Neural progenitor cell (in vitro differentiated cells): ENCODE measurements around the gene ABL2. TPM values are rescaled to one million over a fixed set of nuclear protein-coding genes. Genes with fewer than 3 reads are reported as not detected.

Experiments used
- DNase-seq: peaks from one replicate; pipeline ENCODE4 v3.0.0-alpha.2; 2016; ENCODE audit warnings: low spot score
- H2AFZ ChIP-seq: fragments of 200-600 bp; sonication (generic); replicated peaks from 2 replicates; pipeline ENCODE4 v1.6.1; 2016; ENCODE audit warnings: antibody characterized with exemption
- H3F3A ChIP-seq: fragments of 200-600 bp; sonication (generic); 2 replicates; pipeline ENCODE4 v1.6.1; 2016; ENCODE audit warnings: antibody characterized with exemption, low read depth
- H3K27ac ChIP-seq: fragments of 200-600 bp; sonication (generic); 2 replicates; pipeline ENCODE4 v1.5.1; 2016; ENCODE audit warnings: mild to moderate bottlenecking
- H3K27me3 ChIP-seq: fragments of 200-600 bp; sonication (generic); 2 replicates; pipeline ENCODE4 v1.6.1; 2016; ENCODE audit warnings: mild to moderate bottlenecking, moderate library complexity
- H3K36me3 ChIP-seq: fragments of 200-600 bp; sonication (generic); 2 replicates; pipeline ENCODE4 v1.5.1; 2016
- H3K4me1 ChIP-seq: fragments of 200-600 bp; sonication (generic); 2 replicates; pipeline ENCODE4 v1.6.1; 2016; ENCODE audit warnings: mixed run types
- H3K4me2 ChIP-seq: fragments of 200-600 bp; sonication (generic); 2 replicates; pipeline ENCODE4 v1.6.1; 2016
- H3K4me3 ChIP-seq: fragments of 200-600 bp; sonication (generic); 2 replicates; pipeline ENCODE4 v1.5.1; 2016
- H3K79me2 ChIP-seq: fragments of 200-600 bp; sonication (generic); 2 replicates; pipeline ENCODE4 v1.6.1; 2016; ENCODE audit warnings: low read depth
- H3K9ac ChIP-seq: fragments of 200-600 bp; sonication (generic); 2 replicates; pipeline ENCODE4 v1.6.1; 2016
- H3K9me3 ChIP-seq: fragments of 200-600 bp; sonication (generic); 2 replicates; pipeline ENCODE4 v1.5.1; 2016; ENCODE audit warnings: low read depth
- H4K20me1 ChIP-seq: fragments of 200-600 bp; sonication (generic); 2 replicates; pipeline ENCODE4 v1.6.1; 2016; ENCODE audit warnings: low read depth
- H3K27ac Mint-ChIP-seq: 3 replicates; pipeline ENCODE4 v1.8.0; 2021; ENCODE audit warnings: mixed read lengths
- H3K27me3 Mint-ChIP-seq: 2 replicates; pipeline ENCODE4 v1.8.0; 2022; ENCODE audit warnings: low read depth, mild to moderate bottlenecking, inconsistent platforms, moderate library complexity, mixed read lengths; ENCODE audit not compliant: insufficient read depth
- H3K36me3 Mint-ChIP-seq: 3 replicates; pipeline ENCODE4 v1.8.0; 2021; ENCODE audit warnings: mixed read lengths
- H3K4me1 Mint-ChIP-seq: 3 replicates; pipeline ENCODE4 v1.8.0; 2021; ENCODE audit warnings: mixed read lengths
- H3K4me3 Mint-ChIP-seq: 3 replicates; pipeline ENCODE4 v1.8.0; 2021; ENCODE audit warnings: mild to moderate bottlenecking, moderate library complexity, mixed read lengths
- H3K9me3 Mint-ChIP-seq: 3 replicates; pipeline ENCODE4 v1.8.0; 2020; ENCODE audit warnings: mixed read lengths
- EZH2 ChIP-seq: fragments of 200-600 bp; sonication (generic); IDR thresholded peaks from 2 replicates; pipeline ENCODE4 v1.6.1; 2017; ENCODE audit warnings: antibody characterized with exemption, mild to moderate bottlenecking, moderate library complexity
- EZH2phosphoT487 ChIP-seq: fragments of 200-600 bp; sonication (generic); IDR thresholded peaks from 2 replicates; pipeline ENCODE4 v1.6.1; 2017; ENCODE audit warnings: antibody characterized with exemption
- small RNA-seq: library from RNA; depleted of rRNA; stranded (forward); fragments of <200 nt; gene quantifications from one replicate; pipeline ENCODE3, GENCODE V24; 2015
- total RNA-seq: library from RNA; depleted of rRNA; stranded (reverse); fragments of >200 nt; gene quantifications from 2 replicates; pipeline ENCODE4 v1.2.3, GENCODE V29; 2015; ENCODE audit warnings: low replicate concordance
- TF ChIP-seq, protein P1 (sequence below): fragments of 200-600 bp; sonication (generic); IDR thresholded peaks from 2 replicates; pipeline ENCODE4 v1.5.1; 2017; ENCODE audit warnings: antibody characterized with exemption, mild to moderate bottlenecking

ABL2 gene
- total RNA-seq, 1 donor from 2014 or later: 17.9 TPM

DNA sequence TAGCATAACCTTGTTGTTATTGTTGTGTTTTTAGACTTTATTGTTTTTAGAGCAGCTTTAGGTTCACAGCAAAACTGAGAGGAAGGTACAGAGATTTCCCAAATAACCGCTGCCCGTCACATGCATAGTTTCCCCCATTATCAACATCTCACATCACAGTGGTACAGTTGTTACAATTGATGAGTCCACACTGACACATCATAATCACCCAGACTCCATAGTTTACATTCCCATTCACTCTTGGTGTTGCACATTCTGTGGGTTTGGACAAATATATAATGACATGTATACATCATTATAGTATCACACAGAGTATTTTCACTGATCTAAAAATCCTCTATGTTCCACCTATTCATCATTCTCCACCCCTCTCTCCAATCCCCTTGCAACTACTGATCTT lies 173.5 kb downstream of the ABL2 start:
- Mint-ChIP-seq H3K36me3 (peaks cover 39% of the 10 kb centered on the region), H3K4me1 (no peaks in the 10 kb centered on the region)
- TF ChIP-seq, protein P1, sequence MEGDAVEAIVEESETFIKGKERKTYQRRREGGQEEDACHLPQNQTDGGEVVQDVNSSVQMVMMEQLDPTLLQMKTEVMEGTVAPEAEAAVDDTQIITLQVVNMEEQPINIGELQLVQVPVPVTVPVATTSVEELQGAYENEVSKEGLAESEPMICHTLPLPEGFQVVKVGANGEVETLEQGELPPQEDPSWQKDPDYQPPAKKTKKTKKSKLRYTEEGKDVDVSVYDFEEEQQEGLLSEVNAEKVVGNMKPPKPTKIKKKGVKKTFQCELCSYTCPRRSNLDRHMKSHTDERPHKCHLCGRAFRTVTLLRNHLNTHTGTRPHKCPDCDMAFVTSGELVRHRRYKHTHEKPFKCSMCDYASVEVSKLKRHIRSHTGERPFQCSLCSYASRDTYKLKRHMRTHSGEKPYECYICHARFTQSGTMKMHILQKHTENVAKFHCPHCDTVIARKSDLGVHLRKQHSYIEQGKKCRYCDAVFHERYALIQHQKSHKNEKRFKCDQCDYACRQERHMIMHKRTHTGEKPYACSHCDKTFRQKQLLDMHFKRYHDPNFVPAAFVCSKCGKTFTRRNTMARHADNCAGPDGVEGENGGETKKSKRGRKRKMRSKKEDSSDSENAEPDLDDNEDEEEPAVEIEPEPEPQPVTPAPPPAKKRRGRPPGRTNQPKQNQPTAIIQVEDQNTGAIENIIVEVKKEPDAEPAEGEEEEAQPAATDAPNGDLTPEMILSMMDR: no peak
- TF ChIP-seq EZH2phosphoT487: no peak
- TF ChIP-seq EZH2: no peak

DNA sequence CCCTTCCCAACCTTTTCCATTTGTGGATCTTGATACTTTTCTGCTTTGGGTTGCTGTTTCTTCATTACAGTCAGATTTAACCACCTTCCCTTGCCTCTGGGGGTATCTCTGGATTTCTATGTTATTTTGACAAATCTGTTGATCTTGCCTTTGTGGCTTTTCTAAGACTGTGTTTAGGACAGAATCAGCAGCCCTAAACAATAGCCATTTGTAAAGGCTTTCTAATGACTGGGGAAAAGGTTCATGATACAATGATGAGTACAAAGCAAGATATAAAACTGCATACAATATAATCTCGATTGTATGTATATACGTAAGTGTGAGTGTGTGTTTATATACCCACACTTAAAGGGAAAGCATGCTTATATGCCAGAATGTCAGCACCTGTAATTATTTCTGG lies 176.0 kb downstream of the ABL2 start:
- no peaks in the 10 kb centered on the region for H3K27me3 ChIP-seq
- H3K27ac ChIP-seq: no peak overlapping the region
- H3K79me2 ChIP-seq: no peaks in the 10 kb centered on the region
- no peak overlapping the region for H3K4me3 Mint-ChIP-seq
- no peaks in the 10 kb centered on the region for H3K9me3 ChIP-seq
- no peaks in the 10 kb centered on the region for H3K4me1 ChIP-seq
- no peak overlapping the region for H3K4me2 ChIP-seq
- peaks cover 35% of the 10 kb centered on the region for H3K36me3 Mint-ChIP-seq
- no peaks in the 10 kb centered on the region for H3K36me3 ChIP-seq
- no peaks in the 10 kb centered on the region for H4K20me1 ChIP-seq
- peaks cover 6% of the 10 kb centered on the region for H3K9me3 Mint-ChIP-seq
- H3K4me3 ChIP-seq: no peak overlapping the region
- H3K27me3 Mint-ChIP-seq: peaks cover 2% of the 10 kb centered on the region
- TF ChIP-seq EZH2: no peak
- TF ChIP-seq, protein P1: no peak
- H3K27ac Mint-ChIP-seq: no peak overlapping the region
- no peaks in the 10 kb centered on the region for H3K4me1 Mint-ChIP-seq
- no peak for DNase-seq
- no peak overlapping the region for H2AFZ ChIP-seq
- H3K9ac ChIP-seq: no peak overlapping the region
- peaks cover 5% of the 10 kb centered on the region for H3F3A ChIP-seq

More for the DNA sequence above, 173.5 kb downstream of the ABL2 start:
- H3K27me3 Mint-ChIP-seq: no peaks in the 10 kb centered on the region
- Histone ChIP-seq H3F3A (peaks cover 5% of the 10 kb centered on the region), H3K9ac (no peak overlapping the region), H3K4me1 (no peaks in the 10 kb centered on the region), H3K36me3 (no peaks in the 10 kb centered on the region), H4K20me1 (no peaks in the 10 kb centered on the region), H3K4me2 (no peak overlapping the region), H3K9me3 (no peaks in the 10 kb centered on the region), H3K4me3 (no peak overlapping the region), H3K27ac (no peak overlapping the region), H2AFZ (no peak overlapping the region), H3K79me2 (no peaks in the 10 kb centered on the region), H3K27me3 (no peaks in the 10 kb centered on the region)
- H3K9me3 Mint-ChIP-seq: peaks cover 6% of the 10 kb centered on the region
- H3K4me3 Mint-ChIP-seq: no peak overlapping the region
- no peak for DNase-seq
- no peak overlapping the region for H3K27ac Mint-ChIP-seq

DNA sequence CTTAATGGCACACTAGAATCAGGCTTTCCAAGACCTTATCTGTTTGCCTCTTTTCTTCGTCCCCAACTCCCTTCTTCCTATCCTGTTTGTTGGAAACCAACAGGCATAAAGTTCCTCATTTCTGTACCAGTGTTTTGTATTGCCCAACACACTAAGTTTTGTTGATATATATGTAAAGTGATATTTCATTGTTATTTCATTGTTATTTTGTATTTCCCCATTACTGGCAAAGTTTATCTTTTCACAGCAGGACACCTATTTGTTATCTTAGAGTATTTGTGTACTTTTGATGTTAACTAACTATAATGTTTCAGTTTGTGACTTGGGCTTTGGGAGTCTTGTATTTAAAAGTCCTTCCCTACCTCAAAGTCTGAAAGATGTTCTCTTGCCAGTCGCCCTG lies 176.7 kb downstream of the ABL2 start:
- Mint-ChIP-seq H3K4me3 (no peak overlapping the region), H3K36me3 (peaks cover 32% of the 10 kb centered on the region), H3K27ac (no peak overlapping the region), H3K4me1 (no peaks in the 10 kb centered on the region), H3K27me3 (peaks cover 2% of the 10 kb centered on the region), H3K9me3 (peaks cover 6% of the 10 kb centered on the region)
- Histone ChIP-seq H3K9me3 (no peaks in the 10 kb centered on the region), H3K79me2 (no peaks in the 10 kb centered on the region), H3F3A (peaks cover 5% of the 10 kb centered on the region), H2AFZ (no peak overlapping the region), H3K9ac (no peak overlapping the region), H3K4me2 (no peak overlapping the region), H3K27ac (no peak overlapping the region), H4K20me1 (no peaks in the 10 kb centered on the region), H3K4me3 (no peak overlapping the region), H3K27me3 (no peaks in the 10 kb centered on the region), H3K4me1 (no peaks in the 10 kb centered on the region), H3K36me3 (no peaks in the 10 kb centered on the region)
- DNase-seq: no peak
- TF ChIP-seq EZH2phosphoT487: no peak
- TF ChIP-seq, protein P1: no peak
- no peak for TF ChIP-seq EZH2

Small RNA genes lying within 50 kb of the gene (small RNA-seq; reads per million reads assigned to genes)
- not detected for gene AL512326.2
- not detected for gene AL512326.3
- not detected for gene EIF4A1P11
- gene RF00272: not detected

Other genes starting within 250 kb of the ABL2 start
- gene FAM20B, start 203.8 kb downstream of the ABL2 start, total RNA-seq: 29.3 and 33.8 TPM in 2 replicates
- 17.3 and 18.2 TPM in 2 replicates for gene TOR3A, start 147.6 kb downstream of the ABL2 start, total RNA-seq
- 9.0 and 15.3 TPM in 2 replicates for gene SOAT1, start 64.1 kb upstream of the ABL2 start, total RNA-seq
- gene AXDND1, start 136.3 kb upstream of the ABL2 start, total RNA-seq: 0.30 and 0.77 TPM in 2 replicates